Caco-2 (cell line): Measurements from ENCODE around the gene TLK1. TPM values are rescaled to one million over a fixed set of nuclear protein-coding genes. Genes with fewer than 3 reads are reported as not detected.
A peak's percentile ranks its signal among the peaks of the same experiment; 100 is the strongest.

Experiments used
- Bru-seq: library from RNA; stranded (reverse); fragments of 400-500 nt; gene quantifications from one replicate; lab custom pipeline; 2021; lab: Mats Ljungman, UMichigan
- BruChase-seq, 2 experiments: library from RNA; stranded (reverse); fragments of 400-500 nt; gene quantifications; one replicate each; lab custom pipeline; 2021; lab: Mats Ljungman, UMichigan
- BruUV-seq: library from RNA; stranded (reverse); fragments of 400-500 nt; replicated peaks from 2 replicates; lab custom pipeline; 2021; lab: Mats Ljungman, UMichigan
- CTCF ChIA-PET: fragments of 300-600 bp; sonication (Branson Sonifier 250); formaldehyde crosslinking; loops from one replicate; lab custom pipeline; 2022; ENCODE audit warnings: antibody characterized with exemption; lab: Charles Lee
- POLR2A ChIA-PET: fragments of 300-600 bp; sonication (Branson Sonifier 250); formaldehyde crosslinking; loops from one replicate; lab custom pipeline; 2022; ENCODE audit warnings: antibody characterized with exemption; lab: Charles Lee
- DNase-seq, 2 experiments: peaks; one replicate each; pipeline versions ENCODE4 v3.0.0 to v3.0.0-alpha.2; 2020 to 2022
- H3K27me3 ChIP-seq: replicated peaks from 2 replicates; pipeline ENCODE4 v1.6.0; 2011; ENCODE audit warnings: low read length; ENCODE audit not compliant: control insufficient read depth, insufficient read depth
- H3K36me3 ChIP-seq: 2 replicates; pipeline ENCODE4 v1.5.1; 2011; ENCODE audit warnings: low read length; ENCODE audit not compliant: control insufficient read depth, insufficient read depth
- H3K4me1 ChIP-seq: fragments of 250-450 bp; sonication (Bioruptor Pico); 2 replicates; pipeline ENCODE4 v1.5.1; 2020; ENCODE audit warnings: mild to moderate bottlenecking
- H3K4me3 ChIP-seq: 2 replicates; pipeline ENCODE4 v1.5.1; 2011; ENCODE audit warnings: low read depth, mild to moderate bottlenecking, control low read depth, low read length
- H3K9me3 ChIP-seq: fragments of 250-450 bp; sonication (Bioruptor Pico); 2 replicates; pipeline ENCODE4 v1.5.1; 2020; ENCODE audit warnings: mild to moderate bottlenecking, moderate library complexity
- H3K27ac Mint-ChIP-seq: one replicate; pipeline ENCODE4 v1.8.0; 2022; ENCODE audit warnings: mixed read lengths; ENCODE audit not compliant: unreplicated experiment
- H3K27me3 Mint-ChIP-seq: one replicate; pipeline ENCODE4 v1.8.0; 2022; ENCODE audit warnings: mixed read lengths; ENCODE audit not compliant: insufficient read depth, unreplicated experiment
- H3K36me3 Mint-ChIP-seq: one replicate; pipeline ENCODE4 v1.8.0; 2022; ENCODE audit warnings: mild to moderate bottlenecking, mixed read lengths; ENCODE audit not compliant: insufficient read depth, unreplicated experiment
- H3K4me1 Mint-ChIP-seq: one replicate; pipeline ENCODE4 v1.8.0; 2022; ENCODE audit warnings: low read depth, mixed read lengths; ENCODE audit not compliant: unreplicated experiment
- H3K4me3 Mint-ChIP-seq: one replicate; pipeline ENCODE4 v1.8.0; 2022; ENCODE audit warnings: mild to moderate bottlenecking, moderate library complexity, mixed read lengths; ENCODE audit not compliant: unreplicated experiment
- H3K9me3 Mint-ChIP-seq: one replicate; pipeline ENCODE4 v1.8.0; 2022; ENCODE audit warnings: mixed read lengths; ENCODE audit not compliant: unreplicated experiment
- CTCF ChIP-seq, 2 experiments: fragments of 200-600 bp in 1 of 2; IDR thresholded peaks; 1 replicate in 1 of 2; 2 replicates in 1 of 2; pipeline versions ENCODE4 v1.5.1 to v1.8.0; 2011 to 2022; ENCODE audit warnings: antibody characterized with exemption in 1 of 2, control low read depth in 1 of 2, inconsistent platforms in 1 of 2, low read depth in 1 of 2, low read length in 1 of 2, mild to moderate bottlenecking in 1 of 2, moderate library complexity in 1 of 2; ENCODE audit not compliant: insufficient read depth in 1 of 2, severe bottlenecking in 1 of 2, unreplicated experiment in 1 of 2
- intact Hi-C: fragments of 100-400 bp; cut with micrococcal nuclease; formaldehyde crosslinking; loops from one replicate; pipeline ENCODE4 v1.10.0; 2022; ENCODE audit not compliant: unreplicated experiment
- long read RNA-seq: library from polyadenylated mRNA; stranded (forward); transcript quantifications from one replicate; pipeline ENCODE4 v2.0.0, GENCODE V29; 2022
- total RNA-seq: library from RNA; stranded (reverse); gene quantifications from 2 replicates; pipeline ENCODE4 v1.2.3, GENCODE V29; 2022

Gene TLK1
- total RNA-seq (77.7 and 85.1 TPM in 2 replicates), Bru-seq, nascent RNA (percentile 89 among the genes with signal in this experiment), BruChase-seq, experiment 1, labeled RNA remaining after a 2-hour chase (percentile 81 among the genes with signal in this experiment), BruChase-seq, experiment 2, labeled RNA remaining after a 6-hour chase (percentile 81 among the genes with signal in this experiment)
- long read RNA-seq, full-length matches to known transcripts, result 25 of 43 reads
- long read RNA-seq, partial matches to known transcripts, result 3 of 43 reads
- long read RNA-seq, other reads (novel, unspliced or antisense), result 15 of 43 reads

- H3K9me3 ChIP-seq, result no peaks in the 10 kb centered on the region
- DNase-seq, result peak; percentile 82
- peak within 1 kb of the TSS; percentile 94 for H3K27ac Mint-ChIP-seq
- H3K27me3 Mint-ChIP-seq, result no peaks in the 10 kb centered on the region
- H3K27me3 ChIP-seq, result no peaks in the 10 kb centered on the region
- peaks cover 12% of the 10 kb centered on the region for H3K4me1 ChIP-seq
- H3K9me3 Mint-ChIP-seq, result no peaks in the 10 kb centered on the region
- H3K36me3 ChIP-seq, result no peaks in the 10 kb centered on the region
- no peak for TF ChIP-seq CTCF (IDR thresholded peaks at IDR 0.05; ENCODE audit: insufficient read depth in 1 of 2, low read depth in 1 of 2, low read length in 1 of 2, severe bottlenecking in 1 of 2, unreplicated experiment in 1 of 2)
- peak within 1 kb of the TSS; percentile 76 for H3K4me3 Mint-ChIP-seq
- CTCF ChIA-PET, result interaction anchor here (0.6 to 1.5 kb wide), 3 partner anchors 67 to 256 kb away, joined by 5 to 8 read pairs (median 7); no protein-coding TSS in a partner anchor
- peak within 1 kb of the TSS; percentile 96 for H3K4me3 ChIP-seq
- POLR2A ChIA-PET, result interaction anchor here (0.7 kb wide), 2 partner anchors 231 to 258 kb away, joined by 3 to 13 read pairs; no protein-coding TSS in a partner anchor
- intact Hi-C loops, result no loop called here
- BruUV-seq, result no TSS peak
- H3K4me1 Mint-ChIP-seq, result peaks cover 23% of the 10 kb centered on the region
- H3K36me3 Mint-ChIP-seq, result peaks cover 13% of the 10 kb centered on the region
These were observed at the start of gene TLK1 for GRCh38 chr2:171160119-171160955. Gene TLK1, minus strand, starts transcription at chr2:171160893. Its CDS starts 465 bp downstream, at chr2:171160428.

GRCh38 chr2:171210216-171210863 is 49.6 kb upstream of the TLK1 start:
- POLR2A ChIA-PET, result no interaction called here
- no peaks in the 10 kb centered on the region for H3K9me3 ChIP-seq
- CTCF ChIA-PET, result no interaction called here
- Mint-ChIP-seq H3K27me3 (no peaks in the 10 kb centered on the region), H3K4me3 (no peak overlapping the region), H3K4me1 (no peaks in the 10 kb centered on the region), H3K27ac (no peak overlapping the region), H3K9me3 (no peaks in the 10 kb centered on the region), H3K36me3 (no peaks in the 10 kb centered on the region)
- H3K36me3 ChIP-seq, result no peaks in the 10 kb centered on the region
- no peak for TF ChIP-seq CTCF (IDR thresholded peaks at IDR 0.05; ENCODE audit: insufficient read depth in 1 of 2, low read depth in 1 of 2, low read length in 1 of 2, severe bottlenecking in 1 of 2, unreplicated experiment in 1 of 2)
- intact Hi-C loops, result no loop called here
- no peak for DNase-seq
- no TSS peak for BruUV-seq
- no peaks in the 10 kb centered on the region for H3K4me1 ChIP-seq
- H3K27me3 ChIP-seq, result no peaks in the 10 kb centered on the region
- H3K4me3 ChIP-seq, result no peak overlapping the region

- Mint-ChIP-seq H3K4me3 (no peak overlapping the region), H3K27ac (no peak overlapping the region), H3K36me3 (no peaks in the 10 kb centered on the region), H3K9me3 (no peaks in the 10 kb centered on the region), H3K4me1 (no peaks in the 10 kb centered on the region), H3K27me3 (no peaks in the 10 kb centered on the region)
- no peaks in the 10 kb centered on the region for H3K27me3 ChIP-seq
- no peaks in the 10 kb centered on the region for H3K4me1 ChIP-seq
- no peak overlapping the region for H3K4me3 ChIP-seq
- intact Hi-C loops, result no loop called here
- H3K36me3 ChIP-seq, result no peaks in the 10 kb centered on the region
- no TSS peak for BruUV-seq
- ChIA-PET POLR2A (no interaction called here), CTCF (no interaction called here)
- no peaks in the 10 kb centered on the region for H3K9me3 ChIP-seq
- TF ChIP-seq CTCF (IDR thresholded peaks at IDR 0.05; ENCODE audit: insufficient read depth in 1 of 2, low read depth in 1 of 2, low read length in 1 of 2, severe bottlenecking in 1 of 2, unreplicated experiment in 1 of 2), result no peak
- DNase-seq, result no peak
These were observed 48.0 kb upstream of the TLK1 start for GRCh38 chr2:171208657-171209056.
